Naive thymus-derived CD4-positive, alpha-beta T cell (primary cell): ENCODE measurements around the gene CD52. TPM values are rescaled to one million over a fixed set of nuclear protein-coding genes. Genes with fewer than 3 reads are reported as not detected.
A peak's percentile ranks its signal among the peaks of the same experiment; 100 is the strongest.

ENCODE experiments used
- ATAC-seq: fragments of 150-1000 bp; cut with Tn5 transposase; 2 replicates; pipeline ENCODE4 v1.10.0; 2021; ENCODE audit warnings: mild to moderate bottlenecking, moderate library complexity
- CTCF ChIA-PET: fragments of 350-600 bp; sonication (Branson Sonifier 250); formaldehyde crosslinking; loops from one replicate; lab custom pipeline; 2021; ENCODE audit warnings: antibody characterized with exemption; lab: Charles Lee
- POLR2A ChIA-PET: fragments of 350-600 bp; sonication (Branson Sonifier 250); formaldehyde crosslinking; loops from one replicate; lab custom pipeline; 2021; ENCODE audit warnings: antibody characterized with exemption, inconsistent platforms; lab: Charles Lee
- DNase-seq, 9 donors: peaks; one replicate each; pipeline versions ENCODE4 v3.0.0 to v3.0.0-alpha.2; 2020 to 2022; ENCODE audit warnings: mixed read lengths in 1 of 9
- H3K27ac ChIP-seq: one replicate; pipeline ENCODE4 v1.7.0; 2013; ENCODE audit warnings: mild to moderate bottlenecking, low read depth, low read length, moderate library complexity
- H3K27me3 ChIP-seq, 2 donors: one replicate each; pipeline ENCODE4 v1.7.0; 2013; ENCODE audit warnings: low read length in 2 of 2, mild to moderate bottlenecking in 2 of 2, moderate library complexity in 2 of 2; ENCODE audit not compliant: control insufficient read depth in 2 of 2, insufficient read depth in 2 of 2
- H3K36me3 ChIP-seq, 3 experiments: 1 replicate in 2 of 3; 2 replicates in 1 of 3; pipeline ENCODE4 v1.7.0; 2013; ENCODE audit warnings: low read length in 3 of 3, mild to moderate bottlenecking in 3 of 3, moderate library complexity in 1 of 3; ENCODE audit not compliant: insufficient read depth in 3 of 3, control insufficient read depth in 2 of 3
- H3K4me1 ChIP-seq, 2 donors: one replicate each; pipeline ENCODE4 v1.7.0; 2013; ENCODE audit warnings: low read length in 2 of 2, mild to moderate bottlenecking in 2 of 2, moderate library complexity in 1 of 2; ENCODE audit not compliant: control insufficient read depth in 2 of 2, insufficient read depth in 2 of 2
- H3K4me3 ChIP-seq: 2 replicates; pipeline ENCODE4 v1.7.0; 2013; ENCODE audit warnings: mild to moderate bottlenecking, low read length
- H3K9me3 ChIP-seq, 3 experiments: 1 replicate in 2 of 3; 2 replicates in 1 of 3; pipeline ENCODE4 v1.7.0; 2013; ENCODE audit warnings: low read length in 3 of 3; ENCODE audit not compliant: control insufficient read depth in 2 of 3
- H3K27ac Mint-ChIP-seq, 9 donors: one replicate each; pipeline ENCODE4 v1.8.0; 2020 to 2022; ENCODE audit warnings: mixed read lengths in 9 of 9, mild to moderate bottlenecking in 8 of 9, moderate library complexity in 5 of 9, inconsistent platforms in 2 of 9
- H3K27me3 Mint-ChIP-seq, 5 donors: one replicate each; pipeline ENCODE4 v1.8.0; 2021 to 2022; ENCODE audit warnings: mixed read lengths in 5 of 5, mild to moderate bottlenecking in 1 of 5
- H3K36me3 Mint-ChIP-seq, 5 donors: one replicate each; pipeline ENCODE4 v1.8.0; 2020 to 2022; ENCODE audit warnings: mixed read lengths in 5 of 5, mild to moderate bottlenecking in 3 of 5, inconsistent platforms in 1 of 5
- H3K4me1 Mint-ChIP-seq, 7 donors: one replicate each; pipeline ENCODE4 v1.8.0; 2020 to 2022; ENCODE audit warnings: mixed read lengths in 7 of 7, mild to moderate bottlenecking in 3 of 7, inconsistent platforms in 1 of 7
- H3K4me3 Mint-ChIP-seq, 10 donors: one replicate each; pipeline ENCODE4 v1.8.0; 2020 to 2022; ENCODE audit warnings: mild to moderate bottlenecking in 10 of 10, mixed read lengths in 10 of 10, moderate library complexity in 6 of 10, inconsistent platforms in 2 of 10
- H3K9me3 Mint-ChIP-seq, 11 donors: one replicate each; pipeline ENCODE4 v1.8.0; 2020 to 2022; ENCODE audit warnings: mixed read lengths in 11 of 11, mild to moderate bottlenecking in 4 of 11, inconsistent platforms in 1 of 11, moderate library complexity in 1 of 11
- intact Hi-C, 2 donors: fragments of 100-400 bp; cut with micrococcal nuclease; formaldehyde crosslinking; loops; one replicate each; pipeline ENCODE4 v1.15.1; 2023
- polyA plus RNA-seq, 2 donors: library from polyadenylated mRNA; unstranded; fragments of 300-500 nt; fragmentation: Illumina TruSeq; gene quantifications; one replicate each; pipeline ENCODE4 v1.2.3, GENCODE V29; 2021
- total RNA-seq, 6 experiments: library from RNA in 5 of 6; stranded (reverse) in 5 of 6; gene quantifications; 1 replicate in 5 of 6; 2 replicates in 1 of 6; pipeline ENCODE4 v1.2.3 and lab custom pipeline; 2021 to 2026

The CD52 gene
- total and polyA plus RNA-seq, 7 experiments from 2014 or later: 719 to 8,133 (median 1,178) TPM

DNA sequence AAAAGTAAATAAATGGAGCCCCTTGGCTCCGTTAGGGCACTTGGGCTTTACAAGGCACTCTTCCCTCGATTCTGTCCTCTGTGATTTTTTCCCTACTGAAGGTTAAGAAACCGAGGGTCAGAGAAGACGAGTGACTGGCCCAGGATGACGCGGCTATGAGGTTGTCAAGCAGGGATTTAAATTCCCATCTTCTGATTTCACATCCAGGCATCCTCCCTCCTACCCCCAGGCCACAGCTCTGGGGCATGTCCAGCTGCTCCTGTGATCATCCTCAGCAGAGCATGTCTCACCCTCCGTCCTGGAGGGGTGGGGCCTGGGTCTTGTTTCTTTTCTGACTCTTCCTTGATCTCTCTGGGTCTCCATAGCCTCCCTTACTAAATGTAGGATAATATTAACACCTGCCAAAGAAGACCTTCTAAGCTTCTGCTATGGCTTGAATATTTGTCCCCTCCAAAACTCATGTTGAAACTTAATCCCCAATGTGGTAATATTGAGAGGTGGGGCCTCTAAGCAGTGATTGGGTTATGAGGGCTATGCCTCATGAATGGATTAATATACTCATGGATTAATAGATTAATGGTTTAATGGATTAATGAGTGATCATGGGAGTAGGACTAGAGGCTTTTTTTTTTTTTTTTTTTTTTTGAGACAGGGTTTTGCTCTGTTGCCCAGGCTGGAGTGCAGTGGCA is 31.6 kb downstream of the CD52 start:
- Histone ChIP-seq H3K36me3 (no peaks in the 10 kb centered on the region), H3K9me3 (no peaks in the 10 kb centered on the region), H3K4me3 (no peak overlapping the region), H3K4me1 (no peaks in the 10 kb centered on the region), H3K27me3 (no peaks in the 10 kb centered on the region), H3K27ac (no peak overlapping the region)
- Mint-ChIP-seq H3K27ac (no peak overlapping the region), H3K9me3 (no peaks in the 10 kb centered on the region), H3K4me3 (no peak overlapping the region), H3K36me3 (no peaks in the 10 kb centered on the region), H3K4me1 (no peaks in the 10 kb centered on the region), H3K27me3 (no peaks in the 10 kb centered on the region)
- DNase-seq (no peak), ATAC-seq (no peak)
- POLR2A ChIA-PET: interaction anchor here (0.7 kb wide), 1 partner anchor 289 kb away, joined by 3 read pairs; no protein-coding TSS in a partner anchor
- intact Hi-C loops: no loop called here
- CTCF ChIA-PET: interaction anchor here (0.6 to 0.7 kb wide), 3 partner anchors 33 to 1722 kb away, joined by 3 to 5 read pairs (median 3); no protein-coding TSS in a partner anchor

DNA sequence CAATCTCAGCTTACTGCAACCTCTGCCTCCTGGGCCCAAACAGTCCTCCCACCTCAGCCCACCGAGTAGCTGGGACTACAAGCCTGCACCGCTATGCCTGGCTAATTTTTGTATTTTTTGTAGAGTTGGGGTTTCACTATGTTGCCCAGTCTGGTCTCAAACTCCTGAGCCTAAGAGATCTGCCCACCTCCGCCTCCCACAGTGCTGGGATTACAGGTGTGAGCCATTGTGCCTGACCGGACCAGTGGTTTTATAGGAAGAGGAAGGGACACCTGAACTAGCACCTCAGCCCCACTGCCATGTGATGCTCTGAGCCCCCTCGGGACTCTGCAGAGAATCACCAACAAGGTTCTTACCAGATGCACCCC is 32.1 kb downstream of the CD52 start:
- Mint-ChIP-seq H3K4me3 (no peak overlapping the region), H3K4me1 (no peaks in the 10 kb centered on the region), H3K27me3 (no peaks in the 10 kb centered on the region), H3K9me3 (no peaks in the 10 kb centered on the region), H3K36me3 (no peaks in the 10 kb centered on the region), H3K27ac (peak overlapping the region in 1 of 9 donors; percentile 32)
- Histone ChIP-seq H3K27ac (no peak overlapping the region), H3K9me3 (no peaks in the 10 kb centered on the region), H3K4me1 (no peaks in the 10 kb centered on the region), H3K4me3 (no peak overlapping the region), H3K27me3 (no peaks in the 10 kb centered on the region), H3K36me3 (no peaks in the 10 kb centered on the region)
- intact Hi-C loops: no loop called here
- POLR2A ChIA-PET: no interaction called here
- DNase-seq (no peak), ATAC-seq (no peak)
- CTCF ChIA-PET: interaction anchor here (0.6 to 0.7 kb wide), 2 partner anchors 33 to 1723 kb away, joined by 3 read pairs; no protein-coding TSS in a partner anchor

DNA sequence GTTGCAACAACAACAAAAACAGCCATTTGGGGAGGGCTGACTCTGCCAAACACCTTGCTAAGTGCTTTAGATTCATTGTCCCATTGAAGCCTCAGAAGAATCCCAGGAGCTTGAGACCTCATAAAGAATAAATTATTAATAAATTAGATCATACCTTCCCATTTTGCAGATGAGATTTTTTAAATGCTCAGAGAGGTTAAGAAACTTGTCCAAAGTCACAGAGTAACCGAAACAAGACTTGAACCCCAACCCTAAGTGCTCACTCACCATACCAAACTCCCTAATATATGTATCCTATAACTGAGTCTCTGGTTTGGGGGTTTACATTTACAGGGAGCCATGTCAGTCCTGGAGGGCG is 32.6 kb downstream of the CD52 start:
- intact Hi-C loops: no loop called here
- DNase-seq: no peak
- Histone ChIP-seq H3K4me1 (no peaks in the 10 kb centered on the region), H3K36me3 (no peaks in the 10 kb centered on the region), H3K4me3 (no peak overlapping the region), H3K27me3 (no peaks in the 10 kb centered on the region), H3K27ac (no peak overlapping the region), H3K9me3 (no peaks in the 10 kb centered on the region)
- H3K27me3 Mint-ChIP-seq: no peaks in the 10 kb centered on the region
- ATAC-seq: no peak
- H3K4me1 Mint-ChIP-seq: no peaks in the 10 kb centered on the region
- ChIA-PET CTCF (interaction anchor here (0.6 to 0.7 kb wide), 2 partner anchors 34 to 1723 kb away, joined by 3 read pairs; no protein-coding TSS in a partner anchor), POLR2A (interaction anchor here (0.6 kb wide), 1 partner anchor 17 kb away, joined by 3 read pairs; no protein-coding TSS in a partner anchor)
- no peaks in the 10 kb centered on the region for H3K36me3 Mint-ChIP-seq
- H3K4me3 Mint-ChIP-seq: no peak overlapping the region
- no peak overlapping the region for H3K27ac Mint-ChIP-seq
- no peaks in the 10 kb centered on the region for H3K9me3 Mint-ChIP-seq

DNA sequence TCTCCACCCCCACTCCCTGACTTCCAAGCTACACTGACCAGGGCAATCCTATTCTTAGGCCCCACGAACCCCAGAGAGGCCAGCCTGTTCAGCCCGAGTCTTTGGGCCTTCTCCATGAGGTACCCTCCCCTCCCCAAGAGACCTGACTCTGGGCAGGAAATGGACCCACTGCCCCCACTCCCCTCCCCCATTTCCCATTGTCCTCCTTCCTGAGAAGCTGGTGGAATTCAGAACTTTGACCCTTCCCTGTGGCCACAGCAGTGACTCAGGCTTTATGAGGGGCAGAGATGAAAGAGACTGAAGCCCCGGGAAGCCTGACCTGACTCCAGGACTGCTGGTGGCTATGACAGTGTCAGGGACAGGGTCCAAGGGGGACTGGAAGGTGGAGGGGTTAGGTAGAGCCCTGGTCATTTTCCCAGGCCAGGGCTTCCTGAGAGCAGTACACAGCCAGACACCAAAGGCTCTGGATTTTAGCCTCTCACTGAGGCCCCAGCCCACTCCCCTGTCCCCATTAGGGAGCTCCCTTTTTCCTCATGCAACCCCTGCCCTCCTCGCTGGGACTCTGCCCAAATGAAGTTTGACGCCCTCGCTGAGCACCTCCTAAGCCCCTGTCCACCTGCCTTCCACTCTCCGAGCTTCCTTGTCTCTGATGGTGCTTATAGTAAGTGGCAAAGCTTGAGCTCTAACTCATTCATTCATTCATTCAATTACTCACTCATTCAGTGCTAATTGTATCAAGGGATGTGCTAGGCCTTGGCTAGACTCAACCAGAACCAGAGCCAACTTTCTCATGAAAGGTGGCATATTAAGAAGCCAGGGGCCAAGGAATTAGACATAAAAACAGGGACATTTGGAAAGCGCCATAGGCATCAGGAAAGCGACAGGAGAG is 33.2 kb downstream of the CD52 start:
- Mint-ChIP-seq H3K27me3 (peaks cover 0 to 3% (median 0%) of the 10 kb centered on the region in 5 donors), H3K36me3 (no peaks in the 10 kb centered on the region), H3K4me1 (peaks cover 0 to 5% (median 0%) of the 10 kb centered on the region in 7 donors), H3K27ac (peak overlapping the region in 1 of 9 donors; percentile 47), H3K4me3 (no peak overlapping the region), H3K9me3 (no peaks in the 10 kb centered on the region)
- ChIA-PET POLR2A (interaction anchor here (0.6 to 1.0 kb wide), 2 partner anchors 16 to 117 kb away, joined by 3 read pairs; partner anchors contain the start of gene CEP85), CTCF (no interaction called here)
- H3K4me3 ChIP-seq: no peak overlapping the region
- DNase-seq (no peak), ATAC-seq (no peak)
- H3K27me3 ChIP-seq: no peaks in the 10 kb centered on the region
- no peak overlapping the region for H3K27ac ChIP-seq
- H3K9me3 ChIP-seq: no peaks in the 10 kb centered on the region
- no peaks in the 10 kb centered on the region for H3K4me1 ChIP-seq
- no peaks in the 10 kb centered on the region for H3K36me3 ChIP-seq
- intact Hi-C loops: no loop called here

DNA sequence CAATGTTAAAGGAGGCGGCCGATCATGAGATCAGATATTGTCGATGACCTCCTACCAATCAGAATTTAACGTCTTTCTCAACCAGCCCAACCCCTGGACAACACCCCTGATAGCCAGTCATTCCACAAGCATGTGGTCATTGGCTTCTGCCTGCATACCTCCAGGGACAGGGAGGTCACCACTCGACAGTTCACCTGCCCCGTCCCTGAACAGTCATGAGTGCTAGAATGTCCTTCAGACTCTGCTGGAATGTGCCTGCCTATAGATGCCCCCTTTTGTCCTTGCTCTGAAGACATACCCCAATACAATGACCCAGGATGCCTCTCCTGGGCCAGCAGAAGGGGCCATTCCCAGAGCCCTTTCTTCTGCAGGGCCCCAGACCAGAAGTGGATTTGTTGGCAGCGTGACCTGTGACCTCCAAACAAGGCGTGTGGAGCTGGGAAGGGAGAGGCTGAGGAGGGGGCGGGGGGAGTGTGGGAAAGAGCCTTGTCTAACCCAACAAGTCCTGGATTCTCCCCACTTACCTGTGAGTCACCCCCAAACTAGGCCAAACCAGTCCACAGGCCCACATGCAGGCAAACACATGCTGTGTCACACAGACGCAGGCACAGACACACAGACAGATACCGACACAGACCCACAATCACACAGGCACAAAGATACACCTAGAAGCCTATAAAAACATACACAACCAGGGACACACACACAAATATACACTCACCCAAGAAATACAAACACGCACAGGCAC is 34.0 kb downstream of the CD52 start:
- ATAC-seq (no peak), DNase-seq (no peak)
- Mint-ChIP-seq H3K27ac (no peak overlapping the region), H3K4me3 (no peak overlapping the region), H3K36me3 (no peaks in the 10 kb centered on the region), H3K9me3 (no peaks in the 10 kb centered on the region), H3K27me3 (peaks cover 0 to 3% (median 0%) of the 10 kb centered on the region in 5 donors), H3K4me1 (peaks cover 0 to 5% (median 0%) of the 10 kb centered on the region in 7 donors)
- intact Hi-C loops: no loop called here
- POLR2A ChIA-PET: interaction anchor here (1.0 kb wide), 1 partner anchor 118 kb away, joined by 3 read pairs; the partner anchor contains the start of gene CEP85
- no peaks in the 10 kb centered on the region for H3K27me3 ChIP-seq
- no peak overlapping the region for H3K4me3 ChIP-seq
- H3K9me3 ChIP-seq: no peaks in the 10 kb centered on the region
- CTCF ChIA-PET: no interaction called here
- no peaks in the 10 kb centered on the region for H3K4me1 ChIP-seq
- no peak overlapping the region for H3K27ac ChIP-seq
- no peaks in the 10 kb centered on the region for H3K36me3 ChIP-seq

DNA sequence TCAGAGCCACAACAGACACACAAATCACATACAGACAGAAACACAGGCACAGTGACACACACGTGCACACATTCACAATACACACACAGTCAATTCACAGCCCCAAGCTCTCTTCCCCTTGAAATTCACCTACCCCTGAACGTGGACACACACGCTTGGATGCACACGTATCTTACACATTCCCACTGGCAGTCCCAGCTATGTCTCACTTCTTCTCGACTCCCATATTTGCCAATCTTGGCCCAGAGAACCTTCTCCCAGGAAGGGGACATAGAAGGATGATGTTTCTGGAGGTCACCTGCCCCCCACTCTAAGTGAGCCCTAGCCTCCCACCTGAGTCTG is 34.6 kb downstream of the CD52 start:
- ChIA-PET CTCF (no interaction called here), POLR2A (interaction anchor here (0.6 kb wide), 1 partner anchor 804 kb away, joined by 3 read pairs; no protein-coding TSS in a partner anchor)
- H3K4me3 ChIP-seq: no peak overlapping the region
- ATAC-seq: no peak
- Mint-ChIP-seq H3K36me3 (no peaks in the 10 kb centered on the region), H3K4me1 (peaks cover 0 to 6% (median 0%) of the 10 kb centered on the region in 7 donors), H3K9me3 (no peaks in the 10 kb centered on the region), H3K27ac (no peak overlapping the region), H3K27me3 (peaks cover 0 to 3% (median 0%) of the 10 kb centered on the region in 5 donors), H3K4me3 (no peak overlapping the region)
- intact Hi-C loops: no loop called here
- H3K36me3 ChIP-seq: no peaks in the 10 kb centered on the region
- H3K27me3 ChIP-seq: no peaks in the 10 kb centered on the region
- DNase-seq: no peak
- no peaks in the 10 kb centered on the region for H3K4me1 ChIP-seq
- no peaks in the 10 kb centered on the region for H3K9me3 ChIP-seq
- H3K27ac ChIP-seq: no peak overlapping the region
